Astrocyte (in vitro differentiated cells and primary cell): ENCODE results near the gene ACOT7. TPM values are rescaled to one million over a fixed set of nuclear protein-coding genes. Genes with fewer than 3 reads are reported as not detected.

ENCODE experiments used
- DNase-seq: peaks from one replicate; pipeline ENCODE4 v3.0.0-alpha.2; 2010; ENCODE audit warnings: low read depth
- FAIRE-seq: peaks from 2 replicates; lab custom pipeline; 2011; peaks lifted over from hg19 to GRCh38; lab: Jason Lieb, UNC
- H2AFZ ChIP-seq: 2 replicates; pipeline ENCODE4 v1.6.0; 2012; ENCODE audit warnings: low read depth, low read length, inconsistent platforms
- H3K27ac ChIP-seq: 2 replicates; pipeline ENCODE4 v1.5.1; 2011; ENCODE audit warnings: low read depth, low read length, inconsistent platforms
- H3K27me3 ChIP-seq: 2 replicates; pipeline ENCODE4 v1.6.0; 2011; ENCODE audit warnings: low read length, inconsistent platforms; ENCODE audit not compliant: insufficient read depth
- H3K36me3 ChIP-seq: 2 replicates; pipeline ENCODE4 v1.5.1; 2011; ENCODE audit warnings: low read length, inconsistent platforms; ENCODE audit not compliant: insufficient read depth
- H3K4me1 ChIP-seq: 2 replicates; pipeline ENCODE4 v1.5.1; 2011; ENCODE audit warnings: low read length, inconsistent platforms; ENCODE audit not compliant: insufficient read depth
- H3K4me2 ChIP-seq: 2 replicates; pipeline ENCODE4 v1.6.0; 2012; ENCODE audit warnings: low read length, inconsistent platforms
- H3K4me3 ChIP-seq: 2 replicates; pipeline ENCODE4 v1.5.1; 2011; ENCODE audit warnings: low read depth, mild to moderate bottlenecking, low read length, inconsistent platforms; ENCODE audit not compliant: insufficient read depth
- H3K79me2 ChIP-seq: 2 replicates; pipeline ENCODE4 v1.6.0; 2012; ENCODE audit warnings: mild to moderate bottlenecking, low read length, inconsistent platforms; ENCODE audit not compliant: insufficient read depth
- H3K9ac ChIP-seq: 2 replicates; pipeline ENCODE4 v1.6.0; 2012; ENCODE audit warnings: mild to moderate bottlenecking, low read length, inconsistent platforms
- H3K9me3 ChIP-seq: 2 replicates; pipeline ENCODE4 v1.5.1; 2012; ENCODE audit warnings: low read depth, mild to moderate bottlenecking, low read length, inconsistent platforms; ENCODE audit not compliant: insufficient read depth
- H4K20me1 ChIP-seq: 2 replicates; pipeline ENCODE4 v1.6.0; 2012; ENCODE audit warnings: low read length, inconsistent platforms; ENCODE audit not compliant: insufficient read depth
- H3K27ac Mint-ChIP-seq: one replicate; pipeline ENCODE4 v1.8.0; 2021; ENCODE audit warnings: mild to moderate bottlenecking, mixed read lengths; ENCODE audit not compliant: unreplicated experiment
- H3K27me3 Mint-ChIP-seq: one replicate; pipeline ENCODE4 v1.8.0; 2021; ENCODE audit warnings: low read depth, mixed read lengths; ENCODE audit not compliant: unreplicated experiment
- H3K36me3 Mint-ChIP-seq: one replicate; pipeline ENCODE4 v1.8.0; 2021; ENCODE audit warnings: low read depth, mixed read lengths; ENCODE audit not compliant: unreplicated experiment
- H3K4me1 Mint-ChIP-seq: one replicate; pipeline ENCODE4 v1.8.0; 2021; ENCODE audit warnings: low read depth, mixed read lengths; ENCODE audit not compliant: unreplicated experiment
- H3K4me3 Mint-ChIP-seq: one replicate; pipeline ENCODE4 v1.8.0; 2021; ENCODE audit warnings: mild to moderate bottlenecking, moderate library complexity, mixed read lengths; ENCODE audit not compliant: unreplicated experiment
- H3K9me3 Mint-ChIP-seq: one replicate; pipeline ENCODE4 v1.8.0; 2021; ENCODE audit warnings: mild to moderate bottlenecking, mixed read lengths; ENCODE audit not compliant: unreplicated experiment
- CTCF ChIP-seq: IDR thresholded peaks from 2 replicates; pipeline ENCODE4 v1.5.1; 2011; ENCODE audit warnings: low read depth, mild to moderate bottlenecking, inconsistent platforms, low read length, moderate library complexity; ENCODE audit not compliant: insufficient read depth
- EZH2 ChIP-seq: IDR thresholded peaks from 2 replicates; pipeline ENCODE4 v1.6.1; 2012; ENCODE audit warnings: mild to moderate bottlenecking, low read length, inconsistent platforms; ENCODE audit not compliant: insufficient read depth
- total RNA-seq: library from RNA; stranded (reverse); gene quantifications from 2 replicates; pipeline ENCODE4 v1.2.1, GENCODE V29; 2021

Gene ACOT7
- total RNA-seq, 1 donor from 2014 or later, result 91.1 TPM

- Histone ChIP-seq H4K20me1 (peaks cover 21% of the 10 kb centered on the region), H3K36me3 (no peaks in the 10 kb centered on the region), H3K27me3 (no peaks in the 10 kb centered on the region), H3K79me2 (no peaks in the 10 kb centered on the region), H3K9me3 (no peaks in the 10 kb centered on the region), H3K9ac (no peak overlapping the region), H3K4me2 (no peak overlapping the region), H2AFZ (no peak overlapping the region), H3K4me1 (peaks cover 18% of the 10 kb centered on the region), H3K27ac (no peak overlapping the region), H3K4me3 (no peak overlapping the region)
- no peak for DNase-seq
- no peaks in the 10 kb centered on the region for H3K27me3 Mint-ChIP-seq
- no peak overlapping the region for H3K27ac Mint-ChIP-seq
- TF ChIP-seq CTCF (no peak), EZH2 (no peak)
- H3K9me3 Mint-ChIP-seq, result no peaks in the 10 kb centered on the region
- no peak for FAIRE-seq
- peaks cover 15% of the 10 kb centered on the region for H3K4me1 Mint-ChIP-seq
- no peaks in the 10 kb centered on the region for H3K36me3 Mint-ChIP-seq
- no peak overlapping the region for H3K4me3 Mint-ChIP-seq
Observed at GRCh38 chr1:6266641-6267040, 126.9 kb downstream of the ACOT7 start.

GRCh38 chr1:6265151-6265550 lies 128.4 kb downstream of the ACOT7 start:
- Histone ChIP-seq H3K79me2 (no peaks in the 10 kb centered on the region), H3K4me3 (no peak overlapping the region), H4K20me1 (peaks cover 21% of the 10 kb centered on the region), H3K9ac (no peak overlapping the region), H3K4me2 (no peak overlapping the region), H3K36me3 (no peaks in the 10 kb centered on the region), H3K27ac (no peak overlapping the region), H2AFZ (no peak overlapping the region), H3K27me3 (no peaks in the 10 kb centered on the region), H3K9me3 (no peaks in the 10 kb centered on the region), H3K4me1 (peaks cover 16% of the 10 kb centered on the region)
- Mint-ChIP-seq H3K9me3 (no peaks in the 10 kb centered on the region), H3K4me3 (no peak overlapping the region), H3K36me3 (no peaks in the 10 kb centered on the region), H3K27ac (no peak overlapping the region), H3K27me3 (no peaks in the 10 kb centered on the region), H3K4me1 (peaks cover 9% of the 10 kb centered on the region)
- DNase-seq (no peak), FAIRE-seq (no peak)
- TF ChIP-seq EZH2 (no peak), CTCF (no peak)

- no peaks in the 10 kb centered on the region for H3K36me3 Mint-ChIP-seq
- no peaks in the 10 kb centered on the region for H3K9me3 Mint-ChIP-seq
- DNase-seq, result no peak
- no peak overlapping the region for H3K4me3 ChIP-seq
- no peak for FAIRE-seq
- H3K27ac ChIP-seq, result no peak overlapping the region
- H3K4me1 ChIP-seq, result peaks cover 16% of the 10 kb centered on the region
- no peak for TF ChIP-seq CTCF
- no peaks in the 10 kb centered on the region for H3K36me3 ChIP-seq
- no peak overlapping the region for H3K4me3 Mint-ChIP-seq
- no peaks in the 10 kb centered on the region for H3K79me2 ChIP-seq
- H3K27ac Mint-ChIP-seq, result no peak overlapping the region
- H3K4me1 Mint-ChIP-seq, result peaks cover 9% of the 10 kb centered on the region
- H4K20me1 ChIP-seq, result peaks cover 17% of the 10 kb centered on the region
- no peaks in the 10 kb centered on the region for H3K27me3 ChIP-seq
- H3K4me2 ChIP-seq, result no peak overlapping the region
- H2AFZ ChIP-seq, result no peak overlapping the region
- peaks cover 9% of the 10 kb centered on the region for H3K27me3 Mint-ChIP-seq
- H3K9me3 ChIP-seq, result no peaks in the 10 kb centered on the region
- H3K9ac ChIP-seq, result no peak overlapping the region
Observed at GRCh38 chr1:6263716-6264115, 129.9 kb downstream of the ACOT7 start.
